NCI-H2171 (cell line): ENCODE measurements around the gene DLG2.

ENCODE experiments used
- DNase-seq: peaks from one replicate; lab custom pipeline; 2025; lab: John Stamatoyannopoulos, UW

Gene DLG2

GRCh38 chr11:84563356-84563755 lies 1063.8 kb downstream of the DLG2 start:
- DNase-seq: no peak

GRCh38 chr11:84560206-84560605 lies 1066.9 kb downstream of the DLG2 start:
- no peak for DNase-seq

GRCh38 chr11:84558085-84558905 lies 1068.8 kb downstream of the DLG2 start:
- no peak for DNase-seq

GRCh38 chr11:84552791-84553190 lies 1074.4 kb downstream of the DLG2 start:
- no peak for DNase-seq

GRCh38 chr11:84549217-84549616 lies 1077.9 kb downstream of the DLG2 start:
- DNase-seq: no peak

GRCh38 chr11:84544566-84544965 lies 1082.6 kb downstream of the DLG2 start:
- no peak for DNase-seq

- DNase-seq: no peak
These were observed 1083.6 kb downstream of the DLG2 start for GRCh38 chr11:84543367-84544159.

GRCh38 chr11:84541731-84542340 lies 1085.3 kb downstream of the DLG2 start:
- no peak for DNase-seq

GRCh38 chr11:84536456-84536855 lies 1090.7 kb downstream of the DLG2 start:
- no peak for DNase-seq

GRCh38 chr11:84532364-84532763 lies 1094.8 kb downstream of the DLG2 start:
- DNase-seq: no peak

- no peak for DNase-seq
These were observed 1100.9 kb downstream of the DLG2 start for GRCh38 chr11:84526250-84526649.

- no peak for DNase-seq
These were observed 1102.6 kb downstream of the DLG2 start for GRCh38 chr11:84524422-84525051.

- no peak for DNase-seq
These were observed 1104.8 kb downstream of the DLG2 start for GRCh38 chr11:84522331-84522730.

- no peak for DNase-seq
These were observed 1108.4 kb downstream of the DLG2 start for GRCh38 chr11:84518631-84519183.

GRCh38 chr11:84514436-84514835 lies 1112.7 kb downstream of the DLG2 start:
- no peak for DNase-seq

- DNase-seq: no peak
These were observed 1123.6 kb downstream of the DLG2 start for GRCh38 chr11:84503503-84503902.

GRCh38 chr11:84501750-84502149 lies 1125.4 kb downstream of the DLG2 start:
- DNase-seq: no peak

- DNase-seq: no peak
These were observed 1129.1 kb downstream of the DLG2 start for GRCh38 chr11:84497981-84498411.

- DNase-seq: no peak
These were observed 1130.0 kb downstream of the DLG2 start for GRCh38 chr11:84497181-84497580.

- DNase-seq: no peak
These were observed 1131.0 kb downstream of the DLG2 start for GRCh38 chr11:84496122-84496521.

GRCh38 chr11:84480131-84480530 lies 1147.0 kb downstream of the DLG2 start:
- DNase-seq: no peak

- DNase-seq: no peak
These were observed 1150.6 kb downstream of the DLG2 start for GRCh38 chr11:84476581-84476980.
